Central memory CD4-positive, alpha-beta T cell (primary cell): ENCODE measurements around the gene AIFM2.
"Not testable (repeated sequence)": the region's sequence is repeated elsewhere in the genome, so short reads cannot be mapped to it uniquely, and the experiment has no call there.

Experiments used
- DNase-seq: peaks from one replicate; pipeline ENCODE4 v3.0.0; 2022

Gene AIFM2

DNA sequence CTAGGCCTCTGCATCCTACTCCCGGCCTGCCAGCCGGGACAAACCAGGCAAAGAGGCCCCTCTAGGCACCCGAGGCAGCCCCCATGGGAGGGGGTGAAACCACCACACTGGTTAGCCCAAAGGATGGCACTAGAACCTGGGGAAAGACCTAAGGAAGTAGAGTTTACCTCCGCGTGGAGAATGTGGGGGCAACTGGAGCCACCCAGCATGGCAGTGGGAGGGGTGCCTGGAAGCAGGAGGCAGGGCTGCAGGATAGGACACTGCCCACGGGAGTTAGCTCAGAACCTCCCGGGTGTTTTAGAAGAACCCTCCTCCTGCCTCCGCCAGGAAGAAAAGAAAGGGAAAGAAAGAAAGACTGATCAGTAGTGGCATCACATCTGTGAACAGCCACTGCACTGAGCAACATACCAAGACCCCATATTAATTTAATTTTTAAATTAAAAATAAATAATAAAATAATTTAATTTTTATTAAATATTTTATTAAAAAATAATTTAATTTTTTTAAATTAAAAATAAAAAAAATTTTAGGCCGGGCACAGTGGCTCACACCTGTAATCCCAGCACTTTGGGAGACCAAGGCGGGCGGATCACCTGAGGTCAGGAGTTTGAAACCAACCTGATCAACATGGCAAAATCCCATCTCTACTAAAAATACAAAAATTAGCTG, 11.2 kb downstream of the AIFM2 start:
- DNase-seq = no peak

DNA sequence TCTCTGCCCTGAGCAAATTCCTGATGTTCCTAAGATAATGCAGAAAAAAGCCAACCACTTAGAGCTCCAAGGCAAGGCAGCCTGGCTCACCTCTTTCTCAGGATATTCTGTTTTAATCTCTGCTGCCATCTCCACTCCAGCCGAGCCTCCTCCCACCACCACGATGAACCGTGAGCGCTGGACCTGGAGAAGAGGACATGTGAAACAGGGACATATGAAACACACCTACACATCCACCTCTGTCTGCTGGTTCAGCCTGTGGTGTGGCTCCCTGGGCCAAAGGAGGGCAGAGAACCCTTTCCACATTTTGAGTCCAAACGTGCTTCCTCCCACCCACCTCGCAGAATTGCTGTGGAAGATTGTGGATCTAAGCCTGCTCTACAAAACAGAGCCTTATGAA, 12.2 kb downstream of the AIFM2 start:
- no peak for DNase-seq

DNA sequence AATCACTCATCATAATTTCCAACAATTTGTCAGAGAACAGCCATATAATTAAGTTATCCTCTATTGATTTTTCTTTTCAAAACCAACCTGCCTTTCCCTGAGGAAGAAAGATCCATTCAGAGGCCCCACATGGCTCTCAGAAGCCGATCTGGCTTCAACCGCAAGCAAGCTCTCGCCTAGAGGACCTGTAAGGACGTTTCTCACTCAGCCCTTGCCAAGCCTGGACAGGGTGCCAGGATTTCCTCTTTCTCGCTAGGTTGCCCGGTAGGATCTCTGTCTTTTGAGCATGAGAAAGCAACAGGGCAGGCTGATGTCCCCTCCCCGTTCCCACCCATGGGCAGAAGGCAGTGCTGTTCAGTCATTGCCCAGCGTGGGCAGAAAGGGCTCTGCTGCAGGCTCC, 13.0 kb downstream of the AIFM2 start:
- no peak for DNase-seq

DNA sequence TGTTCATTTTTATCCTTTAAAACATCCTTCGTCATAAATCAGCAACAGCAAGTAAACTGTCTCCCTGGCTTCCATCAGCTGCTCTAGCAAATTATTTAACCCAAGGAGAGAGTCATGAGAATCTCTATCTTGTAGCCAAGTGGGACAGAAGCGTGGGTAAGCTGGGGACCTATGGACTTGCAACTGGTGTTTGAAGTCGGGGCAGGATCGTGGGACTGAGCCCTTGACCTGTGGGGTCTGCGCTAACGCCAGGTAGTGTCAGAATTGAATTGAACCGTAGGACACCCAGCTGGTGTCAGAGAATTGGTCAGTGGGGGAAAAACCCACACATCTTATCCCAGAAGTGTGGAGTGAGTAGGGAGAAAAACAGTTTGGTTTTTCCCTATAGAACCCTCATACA, 13.4 kb downstream of the AIFM2 start:
- DNase-seq = no peak

DNA sequence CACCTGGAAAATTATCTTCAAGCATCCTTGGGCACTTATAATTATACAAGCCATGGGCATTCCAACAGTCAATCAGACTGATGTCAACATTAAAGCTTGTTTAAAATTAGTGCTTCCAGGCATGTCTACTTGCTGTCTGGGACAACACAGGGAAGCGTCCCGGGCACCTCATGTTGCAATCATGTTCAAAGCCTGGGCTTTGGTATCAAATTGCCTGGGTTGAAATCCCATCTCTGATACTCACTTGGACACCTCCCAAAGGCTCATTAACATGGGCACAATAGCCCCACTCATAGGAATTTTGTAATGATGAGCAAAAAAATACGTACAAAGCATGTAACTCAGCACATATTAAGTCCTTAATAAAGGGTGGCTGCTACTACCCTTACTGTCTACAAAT, 14.4 kb downstream of the AIFM2 start:
- DNase-seq = no peak

DNA sequence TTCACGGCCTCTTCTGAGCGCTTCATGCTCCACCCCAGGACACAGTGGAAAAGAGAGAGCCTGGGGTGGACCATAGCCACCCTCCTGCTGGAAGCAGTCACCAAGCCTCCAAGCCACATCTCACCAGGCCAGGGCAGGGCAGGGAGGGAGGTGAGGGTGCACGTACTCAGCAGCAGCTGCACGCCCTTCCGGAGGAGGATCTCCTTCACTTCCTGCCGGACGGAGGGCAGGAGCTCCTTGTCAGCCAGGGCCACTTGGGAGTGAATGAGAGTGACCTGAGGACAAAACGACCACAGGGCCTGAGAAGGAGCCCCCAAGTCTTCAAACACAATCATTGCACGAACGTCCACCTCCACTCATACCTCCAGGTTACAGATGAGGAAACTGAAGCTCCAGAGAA, 15.0 kb downstream of the AIFM2 start:
- DNase-seq = no peak

DNA sequence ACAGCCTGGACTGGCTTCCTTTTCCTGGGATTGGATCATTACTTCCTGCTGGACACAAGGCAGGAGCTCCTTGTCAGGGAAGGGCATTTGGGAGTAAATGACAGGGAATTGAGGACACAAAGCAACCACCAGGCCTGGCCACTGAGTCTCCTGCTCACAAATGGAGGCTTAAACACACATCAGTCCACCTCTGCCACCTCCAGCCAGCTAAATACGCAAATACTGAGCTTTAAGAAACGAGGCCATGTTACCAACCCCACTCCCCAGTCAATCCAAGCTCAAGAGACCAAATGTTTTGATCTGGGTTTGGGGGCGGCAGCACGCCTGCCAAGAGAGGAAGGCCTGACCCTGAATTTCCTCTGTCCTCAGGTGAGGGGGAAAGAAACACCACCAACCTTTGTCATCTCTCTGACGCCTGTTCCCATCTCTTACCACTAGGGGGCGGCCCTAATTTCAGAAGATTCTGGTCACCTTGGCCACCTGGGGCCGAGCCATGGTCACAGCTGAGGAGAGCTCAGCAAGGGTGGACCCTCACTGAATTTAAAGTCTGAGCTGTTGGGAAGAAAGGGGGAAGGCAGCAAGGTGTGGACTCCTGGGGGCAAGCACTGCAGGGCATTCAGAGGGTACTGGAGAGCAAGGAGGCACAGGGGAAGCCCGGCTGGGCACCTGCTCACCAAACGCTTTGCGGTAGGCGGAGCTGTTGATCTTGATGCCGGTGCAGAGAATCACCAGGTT, 16.5 kb downstream of the AIFM2 start:
- DNase-seq = peak; percentile 48

DNA sequence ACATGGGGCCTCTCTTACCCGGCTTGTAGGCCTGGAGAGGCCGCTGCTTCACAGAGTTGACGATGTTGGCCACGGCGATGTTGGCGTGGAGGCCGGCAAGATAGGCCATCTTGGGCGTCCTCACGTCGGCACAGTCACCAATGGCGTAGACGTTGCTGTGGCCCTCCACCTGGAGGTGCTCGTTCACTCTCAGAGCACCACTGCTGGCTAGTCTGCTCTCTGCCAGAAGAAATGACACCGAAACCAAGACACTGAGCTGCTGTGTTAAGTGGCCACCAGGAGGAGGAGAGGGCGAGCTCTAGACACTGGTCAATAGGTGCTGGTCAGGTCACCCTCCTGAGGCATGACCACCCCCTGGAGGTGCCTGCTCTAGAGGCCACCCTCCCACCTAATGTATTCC, 17.7 kb downstream of the AIFM2 start:
- DNase-seq = no peak

DNA sequence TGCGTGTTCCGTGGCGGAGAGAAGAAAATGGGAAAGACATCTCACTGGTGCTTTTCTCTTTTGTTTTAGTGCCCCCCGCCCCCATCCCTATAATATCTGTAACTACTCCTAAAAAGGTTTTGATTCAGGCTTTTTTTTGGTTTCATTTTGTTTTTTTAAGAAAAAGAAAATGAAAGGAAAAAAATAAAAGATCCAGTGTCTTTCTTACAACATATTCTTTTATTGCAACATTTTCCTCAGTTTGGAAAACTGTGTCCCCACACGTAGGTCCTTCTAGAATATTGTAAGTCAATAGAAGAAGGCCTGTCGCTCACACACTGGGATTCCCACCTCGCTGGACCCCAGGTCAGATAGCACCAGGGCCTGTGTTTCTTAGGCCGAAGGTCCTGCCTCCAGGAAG, 20.6 kb downstream of the AIFM2 start:
- no peak for DNase-seq

DNA sequence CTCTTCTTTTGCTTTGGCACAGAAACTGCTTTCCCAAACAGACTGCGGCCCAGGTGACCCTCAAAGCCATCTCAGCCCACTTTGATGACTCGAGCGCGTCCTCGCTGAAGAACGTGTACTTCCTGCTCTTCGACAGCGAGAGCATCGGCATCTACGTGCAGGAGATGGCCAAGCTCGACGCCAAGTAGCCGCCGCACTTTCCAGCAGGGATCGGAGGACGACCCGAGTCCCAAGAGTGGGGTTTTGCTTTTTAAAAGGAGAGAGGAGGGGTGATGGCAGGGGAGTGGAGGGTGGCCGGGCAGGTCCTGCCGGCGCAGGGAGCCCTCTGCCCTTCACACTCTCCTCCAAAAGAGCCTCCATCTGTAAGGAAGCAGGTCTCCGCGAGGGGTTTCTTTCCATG, 21.1 kb downstream of the AIFM2 start:
- no peak for DNase-seq

DNA sequence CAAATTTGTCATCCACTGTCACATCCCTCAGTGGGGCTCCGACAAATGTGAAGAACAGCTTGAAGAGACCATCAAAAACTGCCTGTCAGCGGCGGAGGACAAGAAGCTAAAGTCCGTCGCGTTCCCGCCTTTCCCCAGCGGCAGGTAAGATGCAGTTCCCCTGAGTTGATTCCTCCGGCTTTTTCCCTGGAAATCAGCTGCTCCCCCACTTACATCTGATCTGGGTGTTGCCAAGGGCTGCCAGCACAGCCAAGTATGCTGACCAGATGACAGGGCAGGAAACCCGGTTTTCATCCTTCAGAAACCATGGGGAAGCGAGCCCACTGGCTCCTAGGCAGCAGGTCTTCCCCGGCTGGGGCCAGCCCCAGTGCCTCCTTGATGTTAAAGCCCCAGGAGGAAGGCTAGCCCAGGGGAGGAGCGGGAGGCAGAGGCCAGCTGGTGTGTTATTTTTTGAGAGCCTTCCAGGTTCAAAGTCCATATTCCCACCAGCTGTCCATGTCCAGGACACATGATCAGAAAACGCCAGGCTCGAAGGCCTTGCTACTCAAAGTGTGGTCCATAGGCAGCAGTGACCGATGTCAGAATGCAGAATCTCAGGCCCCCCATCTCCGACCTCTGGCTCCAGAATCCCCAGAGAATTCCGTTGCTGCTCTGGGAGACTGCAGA, 23.4 kb downstream of the AIFM2 start:
- no peak for DNase-seq

DNA sequence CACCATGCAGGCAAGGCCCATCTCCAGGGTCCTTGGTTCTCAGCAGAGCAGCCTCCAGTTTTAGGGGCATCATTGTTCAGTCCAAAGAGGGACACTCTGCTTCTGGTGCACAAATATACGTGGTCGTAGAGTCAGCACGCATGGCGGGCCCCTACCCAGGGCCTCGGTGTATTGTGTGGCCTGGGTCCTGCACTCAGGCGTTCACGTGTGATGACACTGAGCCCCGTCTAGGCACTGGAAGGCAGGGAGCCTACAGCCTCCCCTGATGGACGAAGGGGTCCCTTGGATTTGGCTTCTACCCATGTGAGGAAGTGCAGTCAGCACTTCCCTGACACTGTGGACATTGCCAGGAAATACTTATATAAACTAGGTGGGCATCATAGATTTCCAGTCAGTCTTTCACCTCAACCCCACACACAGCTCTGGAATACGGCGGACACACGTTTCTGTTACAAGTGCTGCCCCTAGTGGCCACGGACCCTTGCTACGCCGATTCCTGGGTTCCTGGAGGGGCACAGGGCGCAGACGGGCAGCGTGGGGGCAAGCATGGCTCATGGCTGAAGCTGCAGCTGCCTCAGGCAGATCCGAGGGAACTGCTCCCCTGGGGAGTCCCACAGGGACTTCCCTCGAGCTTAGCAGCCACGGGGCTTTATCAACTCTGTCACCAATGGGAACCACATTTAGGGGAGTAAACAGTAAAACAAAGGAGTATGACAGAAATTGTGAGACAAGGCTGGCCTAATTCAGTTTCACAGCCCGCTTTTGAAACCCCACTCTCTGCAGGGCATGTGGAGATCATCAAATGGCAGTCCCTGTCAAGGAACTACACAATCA, 25.4 kb downstream of the AIFM2 start:
- no peak for DNase-seq

DNA sequence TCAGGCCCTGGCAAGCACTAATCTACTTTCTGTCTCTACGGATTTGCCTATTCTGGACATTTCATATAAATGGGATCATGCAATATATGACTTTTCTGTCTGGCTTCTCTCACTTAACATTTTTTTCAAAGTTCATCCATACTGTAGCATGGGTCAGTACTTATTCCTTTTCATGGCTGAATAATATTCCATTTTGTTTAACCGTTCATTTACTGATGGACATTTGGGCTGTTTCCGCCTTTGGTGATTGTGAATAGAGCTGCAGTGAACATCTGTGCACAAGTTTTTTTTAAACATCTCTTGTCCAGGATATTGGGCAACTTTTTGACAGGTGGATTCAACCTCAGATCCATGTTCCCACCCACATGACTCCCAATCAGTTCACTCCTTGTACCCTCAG, 31.0 kb downstream of the AIFM2 start:
- no peak for DNase-seq

DNA sequence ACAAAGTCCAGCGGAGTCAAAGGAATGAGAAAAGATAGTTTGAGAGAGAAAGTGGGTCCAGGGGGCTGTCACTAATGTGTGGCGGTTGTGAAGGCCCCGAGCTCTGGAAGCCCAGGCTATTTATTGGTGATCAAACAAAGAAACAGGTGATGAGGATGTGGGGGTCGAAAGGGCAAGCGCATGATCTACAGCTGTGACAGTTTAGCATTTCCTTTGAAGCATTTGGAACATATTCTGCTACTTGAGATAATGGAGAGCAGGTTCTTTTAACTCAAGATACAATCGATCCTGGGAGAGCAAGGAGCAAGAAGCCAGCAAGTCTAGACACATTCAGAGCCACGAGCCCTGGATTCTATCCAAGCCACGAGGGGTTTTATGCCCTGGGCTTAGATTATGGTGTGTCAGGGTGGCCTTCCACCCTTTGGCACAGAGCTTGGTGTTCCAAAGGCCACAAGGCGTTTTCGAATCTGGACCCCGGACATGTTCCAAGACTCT, 31.5 kb downstream of the AIFM2 start:
- not testable (repeated sequence) for DNase-seq

DNA sequence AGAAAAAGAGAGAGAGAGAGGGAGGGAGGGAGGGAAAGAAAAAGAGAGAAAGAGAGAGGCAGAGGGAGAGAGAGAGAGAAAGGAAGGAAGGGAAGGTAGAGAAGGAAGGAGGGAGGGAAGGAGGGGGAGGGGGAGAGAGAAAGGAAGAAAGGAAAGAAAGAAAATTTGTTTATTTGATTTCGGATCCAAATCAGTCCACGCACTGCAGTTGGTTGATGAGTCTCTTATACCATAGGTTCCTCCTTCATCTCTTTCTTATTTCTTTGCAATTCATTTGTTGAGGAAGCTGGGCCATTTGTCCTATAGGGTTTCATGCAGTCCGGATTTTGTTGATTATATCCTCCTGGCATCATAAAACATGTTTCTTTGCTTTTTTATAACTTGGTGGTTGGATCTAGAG, 34.4 kb downstream of the AIFM2 start:
- no peak for DNase-seq

DNA sequence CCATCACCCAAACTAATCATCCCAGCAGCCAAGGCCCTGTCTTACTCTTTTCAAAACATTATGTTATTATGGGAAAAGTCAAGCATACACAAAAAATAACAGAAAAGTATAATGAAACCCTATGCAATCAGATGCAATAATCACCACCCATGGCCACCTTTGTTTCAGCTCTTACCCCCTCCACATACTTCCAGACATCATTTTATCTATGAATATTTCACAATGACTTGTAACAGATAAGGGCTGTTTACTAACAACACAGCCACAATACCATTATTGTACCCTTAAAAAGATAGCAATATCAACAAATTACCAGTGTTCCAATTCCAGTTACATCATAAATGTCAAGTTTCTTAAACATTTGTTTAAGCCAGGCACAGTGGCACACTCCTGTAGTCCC, 35.2 kb downstream of the AIFM2 start:
- no peak for DNase-seq

DNA sequence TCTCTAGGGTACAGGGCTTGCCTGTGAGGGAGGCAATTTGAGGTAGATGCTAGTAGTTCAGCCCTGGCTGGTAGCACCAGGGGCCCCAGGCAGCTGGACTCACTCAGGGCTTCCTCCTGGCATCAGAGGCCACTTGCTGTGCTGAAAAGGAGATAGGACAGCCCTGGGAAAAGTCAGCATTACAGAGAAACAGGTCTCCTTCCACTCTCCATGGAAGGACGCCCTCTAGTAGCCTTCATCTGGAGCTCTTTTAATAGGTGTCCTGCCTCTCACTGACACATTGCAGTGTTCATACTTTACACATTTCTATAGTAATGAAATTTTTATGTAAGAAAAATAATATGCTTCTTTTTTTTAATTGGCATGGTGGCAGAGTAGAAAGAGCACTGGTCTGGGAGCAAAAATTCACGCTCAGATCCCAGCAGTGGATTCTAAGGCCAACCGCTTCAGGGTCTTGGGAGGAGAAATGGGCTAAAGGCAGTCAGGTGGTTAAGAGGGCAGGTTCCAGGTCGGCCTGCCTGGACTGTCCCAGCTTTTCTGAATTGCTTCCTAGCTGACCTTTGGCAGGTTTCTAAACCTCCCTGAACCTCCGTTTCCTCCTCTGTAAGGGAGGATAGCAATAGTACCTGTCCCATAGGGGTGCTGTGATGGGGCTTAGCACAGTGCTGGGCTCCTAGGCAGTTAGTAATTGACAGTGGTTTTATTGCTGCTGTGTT, 35.8 kb downstream of the AIFM2 start:
- DNase-seq = no peak

DNA sequence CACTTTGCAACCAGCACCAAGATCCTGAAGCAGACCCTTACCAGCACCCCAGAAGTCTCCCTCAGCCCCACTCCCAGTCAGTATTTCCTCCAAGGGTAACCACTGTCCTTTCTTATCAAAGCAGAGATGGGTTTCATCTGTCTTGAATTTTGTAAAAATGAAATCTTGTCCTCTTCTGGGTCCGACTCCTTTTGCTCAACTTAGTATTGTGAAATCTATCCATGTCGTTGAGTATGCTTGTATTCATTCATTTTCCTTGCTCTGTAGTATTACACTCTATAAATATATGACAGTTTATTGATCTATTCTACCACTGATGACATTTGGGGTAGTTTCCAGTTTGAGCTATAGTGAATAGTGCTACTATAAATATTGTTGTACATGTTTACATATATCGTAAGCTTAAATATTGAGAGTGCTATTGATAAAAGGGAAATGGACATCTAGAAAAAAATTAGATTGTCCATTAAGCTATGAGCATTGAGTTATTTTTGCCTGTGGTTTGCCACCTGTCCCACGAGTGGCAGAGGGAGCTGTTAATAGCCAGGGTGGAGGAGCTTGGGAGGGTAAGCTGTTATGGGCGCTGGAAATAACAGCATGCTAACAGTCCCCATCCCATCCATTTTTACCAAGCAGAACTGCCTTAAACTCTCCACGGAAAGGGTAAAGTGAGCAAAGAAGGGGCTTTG, 36.5 kb downstream of the AIFM2 start:
- no peak for DNase-seq

DNA sequence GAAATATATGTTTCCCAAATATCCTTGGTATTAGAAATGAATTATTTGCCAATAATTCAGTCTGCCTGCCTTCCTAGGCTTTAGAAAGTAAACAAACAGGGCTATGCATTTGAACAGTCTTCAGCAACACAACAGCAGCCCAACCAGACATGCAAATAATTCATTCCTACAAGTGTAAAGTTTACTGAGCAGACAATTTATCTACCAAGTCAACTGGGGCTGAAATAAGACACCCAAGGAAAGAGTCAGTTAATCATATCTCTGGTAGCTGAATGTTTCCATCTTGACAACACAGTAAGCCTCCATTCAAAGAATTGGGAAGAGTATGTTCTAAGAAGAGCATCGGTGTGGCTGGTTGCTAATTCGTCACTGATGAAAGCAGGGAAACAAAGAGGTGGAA, 38.4 kb downstream of the AIFM2 start:
- DNase-seq = no peak

DNA sequence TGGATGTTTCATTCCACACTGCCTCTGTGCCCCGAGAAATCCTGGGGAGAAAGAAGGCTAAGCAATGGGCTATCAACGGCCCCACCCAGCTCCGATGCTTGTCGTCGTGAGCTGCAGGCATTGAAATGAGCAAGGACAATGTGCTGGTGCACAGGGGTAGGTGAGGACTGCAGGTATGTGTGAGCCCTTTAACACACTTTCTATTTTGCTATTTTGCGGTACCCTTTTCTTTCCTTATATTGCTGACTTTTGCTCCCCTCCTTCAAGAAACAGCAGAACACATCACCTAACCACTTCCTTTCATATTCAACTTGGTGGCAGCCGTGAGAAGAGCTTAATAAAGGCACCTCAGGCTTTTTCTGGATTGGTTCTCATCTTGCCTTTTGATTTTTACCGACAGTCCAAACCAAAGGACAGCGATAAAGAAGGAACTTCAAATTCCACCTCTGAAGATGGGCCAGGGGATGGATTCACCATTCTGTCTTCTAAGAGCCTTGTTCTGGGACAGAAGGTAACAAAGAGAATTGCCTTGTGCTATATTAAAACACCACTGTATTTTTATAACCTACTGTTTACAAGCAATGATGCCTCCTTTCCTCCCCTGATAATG, 39.2 kb downstream of the AIFM2 start:
- peak; percentile 40 for DNase-seq

DNA sequence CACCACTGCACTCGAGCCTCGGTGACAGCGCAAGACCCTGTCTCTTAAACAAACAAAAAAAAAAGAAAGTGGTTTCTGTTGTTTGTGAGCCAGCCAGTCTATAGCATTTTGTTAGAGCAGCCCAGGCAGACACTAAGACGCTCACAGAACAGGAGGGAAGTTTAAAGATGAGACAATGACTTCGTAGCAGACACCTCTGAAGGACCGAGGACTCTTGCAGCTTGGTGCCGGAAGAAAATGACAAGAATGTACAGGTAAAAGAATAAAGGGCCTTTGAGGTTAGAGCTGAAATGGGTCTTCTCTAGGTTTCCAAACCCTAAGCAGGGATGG, 40.3 kb downstream of the AIFM2 start:
- no peak for DNase-seq

DNA sequence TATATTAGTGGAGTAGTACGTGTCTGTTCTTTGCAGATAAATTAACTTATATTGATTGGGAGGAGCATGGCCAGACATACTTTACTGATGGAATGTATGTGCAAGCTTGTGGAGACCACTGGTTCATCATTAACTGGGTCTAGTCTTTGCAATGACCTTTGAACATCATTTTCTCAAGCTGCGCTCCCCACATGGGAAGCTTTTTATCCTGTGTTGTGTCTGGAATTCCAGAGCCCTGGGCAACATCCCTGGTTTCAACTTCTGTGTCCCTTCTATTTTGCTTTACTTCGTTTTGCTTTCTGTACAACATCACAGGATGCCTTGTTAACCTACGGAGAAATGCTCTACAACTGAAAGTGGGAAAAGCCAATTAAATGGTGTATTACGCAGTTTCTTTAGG, 41.7 kb downstream of the AIFM2 start:
- no peak for DNase-seq
